ENCODE results near the gene COL21A1. TPM values are rescaled to one million over a fixed set of nuclear protein-coding genes. Genes with fewer than 3 reads are reported as not detected.

Gene COL21A1
- total and polyA plus RNA-seq, 2 donors = 16.8 to 151 TPM

Small RNAs within 50 kb of the gene (small RNA-seq; reads per million reads assigned to genes)
- not detected for gene DHFRP6
